Mesenchymal stem cell (in vitro differentiated cells and primary cell): ENCODE measurements around the gene TMED9. TPM values are rescaled to one million over a fixed set of nuclear protein-coding genes. Genes with fewer than 3 reads are reported as not detected.

Experiments used
- DNase-seq: peaks from one replicate; pipeline ENCODE4 v3.0.0-alpha.2; 2013
- H2AFZ ChIP-seq: one replicate; pipeline ENCODE4 v1.6.1; 2013; ENCODE audit warnings: low read depth, mild to moderate bottlenecking, control low read depth, inconsistent platforms, low read length, moderate library complexity
- H2AK5ac ChIP-seq: 2 replicates; pipeline ENCODE4 v1.6.1; 2013; ENCODE audit warnings: low read length, moderate library complexity, mild to moderate bottlenecking, inconsistent platforms; ENCODE audit not compliant: severe bottlenecking
- H2BK120ac ChIP-seq: one replicate; pipeline ENCODE4 v1.6.1; 2013; ENCODE audit warnings: low read depth, mild to moderate bottlenecking, inconsistent platforms, low read length, moderate library complexity
- H2BK12ac ChIP-seq, 2 experiments: one replicate each; pipeline ENCODE4 v1.6.1; 2013; ENCODE audit warnings: inconsistent platforms in 2 of 2, low read length in 2 of 2, mild to moderate bottlenecking in 2 of 2, moderate library complexity in 2 of 2, control low read depth in 1 of 2
- H2BK15ac ChIP-seq: one replicate; pipeline ENCODE4 v1.6.1; 2013; ENCODE audit warnings: mild to moderate bottlenecking, low read depth, inconsistent platforms; ENCODE audit not compliant: poor library complexity, severe bottlenecking
- H2BK5ac ChIP-seq: 2 replicates; pipeline ENCODE4 v1.6.1; 2013; ENCODE audit warnings: low read depth, mild to moderate bottlenecking, low read length, control low read depth, inconsistent platforms; ENCODE audit not compliant: poor library complexity, severe bottlenecking
- H3K14ac ChIP-seq, 2 experiments: one replicate each; pipeline ENCODE4 v1.6.1; 2013; ENCODE audit warnings: inconsistent platforms in 2 of 2, low read length in 2 of 2, control low read depth in 1 of 2, mild to moderate bottlenecking in 1 of 2, moderate library complexity in 1 of 2
- H3K18ac ChIP-seq, 2 experiments: one replicate each; pipeline ENCODE4 v1.6.1; 2013; ENCODE audit warnings: inconsistent platforms in 2 of 2, low read length in 2 of 2, control low read depth in 1 of 2, low read depth in 1 of 2, mild to moderate bottlenecking in 1 of 2
- H3K23ac ChIP-seq, 2 experiments: one replicate each; pipeline ENCODE4 v1.6.1; 2013; ENCODE audit warnings: inconsistent platforms in 2 of 2, low read length in 2 of 2, mild to moderate bottlenecking in 2 of 2, moderate library complexity in 2 of 2, control low read depth in 1 of 2
- H3K27ac ChIP-seq: 2 replicates; pipeline ENCODE4 v1.5.1; 2013; ENCODE audit warnings: mild to moderate bottlenecking, moderate library complexity, low read length, control low read depth, inconsistent platforms; ENCODE audit not compliant: poor library complexity, severe bottlenecking
- H3K27me3 ChIP-seq, 2 experiments: 2 replicates each; pipeline versions ENCODE4 v1.6.1 to v1.7.0; 2013; ENCODE audit warnings: low read length in 2 of 2, mild to moderate bottlenecking in 2 of 2, moderate library complexity in 2 of 2, control low read depth in 1 of 2, inconsistent platforms in 1 of 2; ENCODE audit not compliant: control insufficient read depth in 1 of 2, insufficient read depth in 1 of 2
- H3K36me3 ChIP-seq, 2 experiments: 2 replicates each; pipeline versions ENCODE4 v1.6.1 to v1.7.0; 2013; ENCODE audit warnings: low read length in 2 of 2, control low read depth in 1 of 2, inconsistent platforms in 1 of 2, low read depth in 1 of 2, mild to moderate bottlenecking in 1 of 2; ENCODE audit not compliant: insufficient read depth in 2 of 2, control insufficient read depth in 1 of 2
- H3K4ac ChIP-seq, 2 experiments: one replicate each; pipeline ENCODE4 v1.6.1; 2013; ENCODE audit warnings: inconsistent platforms in 2 of 2, low read length in 2 of 2, mild to moderate bottlenecking in 2 of 2, moderate library complexity in 2 of 2, control low read depth in 1 of 2, low read depth in 1 of 2
- H3K4me1 ChIP-seq: 2 replicates; pipeline ENCODE4 v1.6.1; 2013; ENCODE audit warnings: low read depth, low read length, control low read depth; ENCODE audit not compliant: control insufficient read depth, insufficient read depth
- H3K4me2 ChIP-seq: 2 replicates; pipeline ENCODE4 v1.6.1; 2013; ENCODE audit warnings: low read length, mild to moderate bottlenecking, inconsistent platforms; ENCODE audit not compliant: poor library complexity, severe bottlenecking
- H3K4me3 ChIP-seq, 2 experiments: 2 replicates each; pipeline versions ENCODE4 v1.5.1 to v1.7.0; 2013; ENCODE audit warnings: low read length in 2 of 2, mild to moderate bottlenecking in 2 of 2, control low read depth in 1 of 2, low read depth in 1 of 2; ENCODE audit not compliant: insufficient read depth in 1 of 2
- H3K79me1 ChIP-seq: replicated peaks from 2 replicates; pipeline ENCODE4 v1.6.1; 2013; ENCODE audit warnings: mild to moderate bottlenecking, control low read depth, low read length, inconsistent platforms; ENCODE audit not compliant: poor library complexity, severe bottlenecking
- H3K9ac ChIP-seq: 2 replicates; pipeline ENCODE4 v1.7.0; 2013; ENCODE audit warnings: mild to moderate bottlenecking, low read length, moderate library complexity
- H3K9me3 ChIP-seq: 2 replicates; pipeline ENCODE4 v1.7.0; 2013; ENCODE audit warnings: mild to moderate bottlenecking, low read length; ENCODE audit not compliant: control insufficient read depth
- H4K8ac ChIP-seq: one replicate; pipeline ENCODE4 v1.6.1; 2013; ENCODE audit warnings: inconsistent platforms, mild to moderate bottlenecking, low read length, moderate library complexity
- H4K91ac ChIP-seq: one replicate; pipeline ENCODE4 v1.6.1; 2013; ENCODE audit warnings: mild to moderate bottlenecking, low read length, inconsistent platforms
- WGBS: methylation state at CpG from one replicate; pipeline ENCODE4 v1.1.7; 2013; ENCODE audit warnings: mixed read lengths; 5-methylcytosine and 5-hydroxymethylcytosine counted together
- polyA plus RNA-seq, 2 experiments: library from polyadenylated mRNA; stranded (reverse); fragments of 200-250 nt; gene quantifications; one replicate each; pipeline ENCODE4 v1.2.3, GENCODE V29; 2013

TMED9 gene
- polyA plus RNA-seq (2013, experiment 1 of 2), result 290 TPM
- 292 TPM for polyA plus RNA-seq (2013, experiment 2 of 2)

- peak within 1 kb of the TSS; percentile 82 for H3K27ac ChIP-seq
- peak within 1 kb of the TSS; percentile 97 for H3K9ac ChIP-seq
- H3K36me3 ChIP-seq, result peaks cover 37 to 39% of the 10 kb centered on the region in 2 experiments
- peaks cover 13% of the 10 kb centered on the region for H3K4me1 ChIP-seq
- H3K18ac ChIP-seq, result peak within 1 kb of the TSS; percentile 92
- DNase-seq, result peak; percentile 75
- H3K14ac ChIP-seq, result peak within 1 kb of the TSS in 1 of 2 experiments; percentile 95
- H2BK12ac ChIP-seq, result peak within 1 kb of the TSS in 1 of 2 experiments; percentile 37
- WGBS, result under 1% methylated on average over 63 of the region's 71 CpGs
- H4K8ac ChIP-seq, result peak within 1 kb of the TSS; percentile 97
- H3K9me3 ChIP-seq, result no peaks in the 10 kb centered on the region
- peak within 1 kb of the TSS; percentile 95 for H4K91ac ChIP-seq
- H3K23ac ChIP-seq, result peak within 1 kb of the TSS; percentile 72 to 100
- peak within 1 kb of the TSS; percentile 57 for H2AFZ ChIP-seq
- H2AK5ac ChIP-seq, result peak within 1 kb of the TSS; percentile 65
- peak within 1 kb of the TSS; percentile 66 for H3K4me2 ChIP-seq
- peak within 1 kb of the TSS; percentile 79 for H2BK5ac ChIP-seq
- H3K27me3 ChIP-seq, result peaks cover 10 to 32% of the 10 kb centered on the region in 2 experiments
- no peak within 1 kb of the TSS for H2BK15ac ChIP-seq
- H2BK120ac ChIP-seq, result peak within 1 kb of the TSS; percentile 82
- H3K4ac ChIP-seq, result peak within 1 kb of the TSS; percentile 92
- peaks cover 26% of the 10 kb centered on the region for H3K79me1 ChIP-seq
- H3K4me3 ChIP-seq, result peak within 1 kb of the TSS; percentile 94 to 96
Observed at GRCh38 chr5:177592010-177592834, at the start of gene TMED9. Gene TMED9 (plus strand): TSS chr5:177592203. CDS start chr5:177592215, 12 bp downstream.

- H3K4me2 ChIP-seq, result no peak overlapping the region
- H3K36me3 ChIP-seq, result peaks cover 12 to 14% of the 10 kb centered on the region in 2 experiments
- DNase-seq, result no peak
- H3K4me1 ChIP-seq, result peaks cover 24% of the 10 kb centered on the region
- no peak overlapping the region for H4K8ac ChIP-seq
- H3K14ac ChIP-seq, result peak overlapping the region in 1 of 2 experiments; percentile 18
- WGBS, result 100% methylated on average over 4 of the region's 4 CpGs
- H3K27me3 ChIP-seq, result no peaks in the 10 kb centered on the region
- H2BK12ac ChIP-seq, result peak overlapping the region in 1 of 2 experiments; percentile 25
- peak overlapping the region in 1 of 2 experiments; percentile 91 for H3K23ac ChIP-seq
- no peak overlapping the region for H2BK15ac ChIP-seq
- no peak overlapping the region for H3K27ac ChIP-seq
- no peak overlapping the region for H2BK5ac ChIP-seq
- no peak overlapping the region for H2AFZ ChIP-seq
- no peak overlapping the region for H3K18ac ChIP-seq
- peak overlapping the region; percentile 31 for H2AK5ac ChIP-seq
- H3K9me3 ChIP-seq, result no peaks in the 10 kb centered on the region
- H4K91ac ChIP-seq, result peak overlapping the region; percentile 63
- no peak overlapping the region for H2BK120ac ChIP-seq
- peaks cover 7% of the 10 kb centered on the region for H3K79me1 ChIP-seq
- H3K4ac ChIP-seq, result no peak overlapping the region
- no peak overlapping the region for H3K9ac ChIP-seq
- no peak overlapping the region for H3K4me3 ChIP-seq
Observed at GRCh38 chr5:177542816-177543465, 49.1 kb upstream of the TMED9 start.

- no peak overlapping the region for H2BK12ac ChIP-seq
- peak overlapping the region; percentile 53 for H2AK5ac ChIP-seq
Observed at GRCh38 chr5:177545487-177546257, 46.3 kb upstream of the TMED9 start.

More at GRCh38 chr5:177545487-177546257, 46.3 kb upstream of the TMED9 start:
- Histone ChIP-seq H2BK120ac (peak overlapping the region; percentile 85), H3K9ac (peak overlapping the region; percentile 80), H3K9me3 (no peaks in the 10 kb centered on the region), H3K14ac (no peak overlapping the region), H3K18ac (peak overlapping the region; percentile 28 to 80), H2BK15ac (no peak overlapping the region), H4K8ac (peak overlapping the region; percentile 80), H3K23ac (peak overlapping the region in 1 of 2 experiments; percentile 9), H3K4me1 (peaks cover 16% of the 10 kb centered on the region), H3K79me1 (peaks cover 13% of the 10 kb centered on the region), H3K27me3 (no peaks in the 10 kb centered on the region), H3K4ac (peak overlapping the region; percentile 47 to 95), H3K4me2 (no peak overlapping the region), H2AFZ (no peak overlapping the region), H2BK5ac (no peak overlapping the region), H3K4me3 (peak overlapping the region in 1 of 2 experiments; percentile 50), H3K36me3 (peaks cover 5 to 12% of the 10 kb centered on the region in 2 experiments), H3K27ac (peak overlapping the region; percentile 89), H4K91ac (peak overlapping the region; percentile 61)
- DNase-seq, result peak; percentile 90
- 34% methylated on average over 4 of the region's 4 CpGs for WGBS
